Type B pancreatic cell (in vitro differentiated cells): Measurements from ENCODE around the gene TRAF3. TPM values are rescaled to one million over a fixed set of nuclear protein-coding genes. Genes with fewer than 3 reads are reported as not detected.

ENCODE experiments used
- DNase-seq: peaks from one replicate; pipeline ENCODE4 v3.0.0; 2021; ENCODE audit warnings: mixed read lengths; ENCODE audit not compliant: unreplicated experiment; ENCODE audit errors: extremely low spot score
- H3K27ac Mint-ChIP-seq: 2 replicates; pipeline ENCODE4 v1.8.0; 2021; ENCODE audit warnings: mild to moderate bottlenecking, mixed read lengths
- H3K27me3 Mint-ChIP-seq: 2 replicates; pipeline ENCODE4 v1.8.0; 2021; ENCODE audit warnings: mixed read lengths
- H3K36me3 Mint-ChIP-seq: 2 replicates; pipeline ENCODE4 v1.8.0; 2021; ENCODE audit warnings: mixed read lengths
- H3K4me1 Mint-ChIP-seq: one replicate; pipeline ENCODE4 v1.8.0; 2021; ENCODE audit warnings: mixed read lengths; ENCODE audit not compliant: unreplicated experiment
- H3K4me3 Mint-ChIP-seq: 2 replicates; pipeline ENCODE4 v1.8.0; 2021; ENCODE audit warnings: mild to moderate bottlenecking, mixed read lengths
- H3K9me3 Mint-ChIP-seq: 2 replicates; pipeline ENCODE4 v1.8.0; 2021; ENCODE audit warnings: mixed read lengths
- CTCF ChIP-seq: fragments of 200-600 bp; sonication (generic); conservative IDR thresholded peaks from 2 replicates; pipeline ENCODE4 v1.5.0; 2021; ENCODE audit warnings: antibody characterized with exemption, mild to moderate bottlenecking
- total RNA-seq: library from RNA; stranded (reverse); gene quantifications from 2 replicates; pipeline ENCODE4 v1.2.1, GENCODE V29; 2021; ENCODE audit warnings: low replicate concordance

Gene TRAF3
- total RNA-seq, 1 donor from 2014 or later = 24.0 TPM

- no peak overlapping the region for H3K4me3 Mint-ChIP-seq
- no peak overlapping the region for H3K27ac Mint-ChIP-seq
- TF ChIP-seq CTCF = no peak
- no peaks in the 10 kb centered on the region for H3K4me1 Mint-ChIP-seq
- no peaks in the 10 kb centered on the region for H3K27me3 Mint-ChIP-seq
- H3K36me3 Mint-ChIP-seq = peaks cover 14% of the 10 kb centered on the region
- no peaks in the 10 kb centered on the region for H3K9me3 Mint-ChIP-seq
- no peak for DNase-seq
Measured at GRCh38 chr14:102878970-102879460, 101.8 kb downstream of the TRAF3 start.

- peaks cover 6% of the 10 kb centered on the region for H3K36me3 Mint-ChIP-seq
- H3K9me3 Mint-ChIP-seq = no peaks in the 10 kb centered on the region
- DNase-seq = no peak
- H3K27ac Mint-ChIP-seq = no peak overlapping the region
- no peaks in the 10 kb centered on the region for H3K27me3 Mint-ChIP-seq
- H3K4me1 Mint-ChIP-seq = no peaks in the 10 kb centered on the region
- H3K4me3 Mint-ChIP-seq = no peak overlapping the region
- TF ChIP-seq CTCF = no peak
Measured at GRCh38 chr14:102882226-102882906, 105.1 kb downstream of the TRAF3 start.

- no peak for DNase-seq
- peak overlapping the region; percentile 52 for H3K27ac Mint-ChIP-seq
Measured at GRCh38 chr14:102883089-102883541, 105.9 kb downstream of the TRAF3 start.

GRCh38 chr14:102883554-102883953, 106.3 kb downstream of the TRAF3 start:
- Mint-ChIP-seq H3K36me3 (peaks cover 6% of the 10 kb centered on the region), H3K9me3 (no peaks in the 10 kb centered on the region), H3K4me3 (no peak overlapping the region), H3K4me1 (no peaks in the 10 kb centered on the region), H3K27me3 (no peaks in the 10 kb centered on the region), H3K27ac (peak overlapping the region; percentile 52)
- DNase-seq = no peak
- no peak for TF ChIP-seq CTCF

More at GRCh38 chr14:102883089-102883541, 105.9 kb downstream of the TRAF3 start:
- Mint-ChIP-seq H3K9me3 (no peaks in the 10 kb centered on the region), H3K4me1 (no peaks in the 10 kb centered on the region), H3K4me3 (no peak overlapping the region), H3K27me3 (no peaks in the 10 kb centered on the region), H3K36me3 (peaks cover 6% of the 10 kb centered on the region)
- TF ChIP-seq CTCF = no peak

- no peaks in the 10 kb centered on the region for H3K9me3 Mint-ChIP-seq
- H3K27ac Mint-ChIP-seq = no peak overlapping the region
- TF ChIP-seq CTCF = no peak
- no peaks in the 10 kb centered on the region for H3K4me1 Mint-ChIP-seq
- no peaks in the 10 kb centered on the region for H3K27me3 Mint-ChIP-seq
- DNase-seq = no peak
- H3K4me3 Mint-ChIP-seq = no peak overlapping the region
- no peaks in the 10 kb centered on the region for H3K36me3 Mint-ChIP-seq
Measured at GRCh38 chr14:102885737-102886447, 108.6 kb downstream of the TRAF3 start.
